NCI-H510A (cell line): ENCODE results near the gene BAIAP2.

Experiments used
- DNase-seq: peaks from one replicate; lab custom pipeline; 2025; lab: John Stamatoyannopoulos, UW

Gene BAIAP2

DNA sequence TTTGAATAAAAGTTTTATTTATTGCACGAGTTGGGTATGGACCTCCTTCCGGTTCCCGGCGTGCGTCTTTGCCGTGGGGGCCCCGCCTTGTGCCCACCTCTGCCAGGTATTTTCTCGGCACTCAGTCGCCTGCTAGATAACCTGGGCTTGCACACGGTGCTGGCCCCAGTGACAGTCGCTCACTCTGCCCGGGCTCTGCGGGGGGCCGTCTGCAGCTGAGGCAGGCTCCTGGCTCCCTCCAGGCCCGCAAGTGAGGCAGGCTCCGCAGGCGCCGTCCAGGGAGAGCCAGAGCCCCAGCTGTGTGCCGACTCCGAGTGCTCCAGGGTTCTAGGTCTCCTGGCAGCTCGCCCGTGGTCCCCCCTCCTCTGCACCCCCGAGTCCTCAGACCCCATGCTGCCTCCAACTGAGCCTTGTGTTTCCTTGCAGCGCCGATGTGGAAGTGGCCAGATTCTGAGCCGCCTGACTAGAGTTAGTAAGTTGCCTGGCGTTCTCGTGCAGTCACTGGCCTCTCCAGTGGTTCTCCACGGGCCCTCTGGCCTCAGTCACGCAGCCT is 75.6 kb downstream of the BAIAP2 start:
- DNase-seq = no peak

DNA sequence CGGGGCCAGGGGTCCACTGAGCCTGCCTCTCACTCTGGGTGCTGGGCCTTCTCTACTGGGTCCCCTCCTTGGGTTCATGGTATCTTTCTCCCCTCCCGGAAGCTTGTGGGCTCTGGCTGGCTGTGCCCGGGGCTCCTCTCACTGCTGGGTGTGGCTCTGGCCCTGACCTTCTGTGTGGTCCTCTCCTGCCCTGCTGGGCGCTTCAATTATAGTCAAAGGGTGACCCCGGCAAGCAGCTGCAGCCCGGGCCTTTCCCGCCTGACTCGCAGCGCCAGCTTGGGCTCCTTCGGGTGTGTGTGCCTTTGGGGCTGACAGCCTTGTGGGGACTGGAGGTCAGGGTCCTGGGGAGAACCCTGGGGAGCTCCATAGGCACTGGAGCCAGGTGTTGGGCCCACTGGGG is 76.1 kb downstream of the BAIAP2 start:
- DNase-seq = no peak

DNA sequence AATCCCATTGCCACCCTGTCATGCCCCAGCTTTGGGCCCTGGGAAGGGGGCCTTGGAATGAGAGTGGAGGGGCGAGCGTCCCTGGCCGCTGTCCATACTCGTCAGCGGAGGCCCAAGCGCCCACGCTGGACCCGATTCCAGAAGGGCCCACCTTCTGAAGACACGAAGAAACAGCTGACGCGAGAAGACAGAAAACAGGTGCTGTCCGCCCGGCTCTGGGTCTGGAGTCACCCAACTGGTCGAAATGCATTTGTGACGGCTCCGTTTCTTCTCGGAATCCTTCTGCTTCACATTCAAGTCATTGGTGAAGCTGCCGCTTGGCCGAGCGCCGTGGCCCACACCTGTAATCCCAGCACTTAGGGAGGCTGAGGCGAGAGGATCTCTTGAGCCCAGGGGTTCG is 77.5 kb downstream of the BAIAP2 start:
- DNase-seq = no peak

DNA sequence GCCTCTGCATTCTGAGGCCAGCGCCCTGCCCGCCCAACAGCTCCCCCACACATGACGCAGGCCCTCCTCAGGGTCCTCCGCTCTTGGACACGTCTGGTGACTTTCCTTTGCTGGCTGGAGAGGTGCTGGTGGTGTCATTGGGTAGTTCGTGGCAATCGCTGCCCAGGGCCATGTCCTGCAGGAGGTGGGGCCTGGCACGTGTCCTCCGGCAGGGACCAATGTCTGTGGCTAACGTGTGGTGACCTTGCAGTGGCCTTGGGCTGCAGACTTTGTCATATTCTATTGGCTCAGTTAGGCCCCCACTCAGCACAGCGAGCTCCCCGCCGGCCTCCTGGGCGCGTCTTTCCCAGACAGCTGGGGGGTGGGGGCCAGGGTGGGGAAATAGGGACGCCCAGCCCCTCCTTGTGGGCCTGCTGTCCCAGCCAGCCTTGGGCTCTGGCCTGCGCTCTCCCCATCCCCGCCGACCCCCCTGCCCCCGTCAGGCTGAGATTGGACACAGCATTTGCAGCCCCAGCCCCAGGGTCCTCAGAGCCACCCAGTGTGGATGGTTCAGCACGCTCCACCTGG is 78.3 kb downstream of the BAIAP2 start:
- DNase-seq = no peak

DNA sequence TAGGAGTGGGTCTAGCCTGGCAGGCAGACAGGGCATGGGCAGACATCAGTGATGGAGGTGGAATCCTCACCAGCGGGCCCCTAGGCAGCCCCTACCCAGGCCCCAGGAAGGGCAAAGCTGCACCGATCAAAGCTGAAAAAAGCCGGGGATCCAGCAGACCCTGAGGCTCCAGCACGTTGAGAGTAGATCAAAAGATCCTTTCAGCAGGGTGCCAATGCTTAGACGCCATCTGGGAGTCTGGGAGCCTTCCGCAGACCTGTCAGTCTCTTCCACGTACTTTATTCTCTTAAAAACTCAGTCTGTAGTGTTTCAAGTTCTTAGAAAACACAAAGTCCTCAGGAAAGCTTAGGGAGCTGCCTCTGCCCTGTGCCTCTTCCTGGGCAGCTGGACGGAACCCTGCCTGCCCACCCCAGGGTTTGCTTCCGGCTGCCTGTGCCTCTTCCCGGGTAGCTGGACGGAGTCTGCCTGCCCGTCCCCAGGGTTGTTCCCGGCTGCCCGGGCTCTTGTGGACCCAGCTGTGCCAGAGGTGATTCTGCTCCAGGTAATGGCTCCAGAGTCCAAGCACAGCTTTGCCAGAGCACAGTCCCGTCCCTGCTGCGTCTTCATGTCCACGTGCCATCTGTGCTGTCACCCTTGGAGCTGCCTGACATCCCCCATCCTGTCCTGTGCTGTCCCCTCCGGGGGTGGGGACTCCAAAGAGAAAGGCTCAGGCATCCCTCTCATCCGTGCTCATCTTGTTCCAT is 79.6 kb downstream of the BAIAP2 start:
- no peak for DNase-seq

DNA sequence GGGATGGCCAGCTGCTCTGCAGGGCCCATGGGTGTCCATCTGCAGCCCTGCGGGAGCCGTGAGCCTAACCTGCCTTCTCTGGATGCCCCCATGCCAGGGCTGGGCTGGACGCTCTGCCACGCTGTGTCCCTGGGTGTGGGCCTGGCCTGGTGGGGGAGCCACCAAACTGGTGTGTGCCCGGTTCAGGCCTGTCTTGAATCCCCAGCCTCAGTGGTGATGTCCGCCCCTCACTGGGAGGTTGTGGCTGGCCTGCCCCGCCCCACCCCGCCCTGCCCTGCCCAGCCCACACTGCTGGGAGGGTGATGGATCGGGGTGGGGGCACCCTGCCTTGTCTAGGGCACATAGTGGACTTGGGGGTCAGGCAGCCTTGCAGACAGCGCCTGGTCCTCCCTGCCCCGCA is 80.3 kb downstream of the BAIAP2 start:
- DNase-seq = no peak

DNA sequence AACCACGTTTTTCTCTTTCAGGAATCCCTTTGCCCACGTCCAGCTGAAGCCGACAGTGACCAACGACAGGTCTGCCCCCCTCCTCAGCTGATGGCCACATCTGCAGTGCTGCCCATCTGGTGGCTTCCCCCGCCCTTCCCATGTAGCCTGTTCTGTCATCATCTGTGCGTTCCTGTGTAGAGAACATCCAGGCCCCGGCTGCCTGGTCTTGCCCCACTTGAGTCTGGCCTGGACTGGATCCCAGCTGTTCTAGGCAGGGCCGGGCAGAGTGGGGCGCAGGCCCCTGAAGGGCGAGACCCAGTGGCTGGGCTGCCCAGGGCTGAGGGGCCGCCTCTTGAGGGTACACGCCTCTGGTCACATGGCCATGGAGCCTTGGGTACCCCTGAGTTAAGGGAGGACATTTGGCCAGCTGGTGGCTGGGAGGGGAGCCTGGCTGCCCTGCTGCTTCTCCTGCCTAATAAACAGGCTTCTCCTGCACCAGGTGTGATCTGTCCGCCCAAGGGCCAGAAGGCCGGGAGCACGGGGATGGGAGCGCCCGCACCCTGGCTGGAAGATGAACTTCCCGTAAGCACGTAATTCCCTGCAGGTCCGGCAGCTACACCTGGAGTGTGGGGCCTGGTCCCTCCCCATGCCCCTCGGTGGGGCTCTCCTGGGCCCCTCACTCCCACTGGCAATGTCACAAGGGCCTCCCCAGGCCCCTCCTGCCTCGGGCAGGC is 81.0 kb downstream of the BAIAP2 start:
- DNase-seq = no peak

DNA sequence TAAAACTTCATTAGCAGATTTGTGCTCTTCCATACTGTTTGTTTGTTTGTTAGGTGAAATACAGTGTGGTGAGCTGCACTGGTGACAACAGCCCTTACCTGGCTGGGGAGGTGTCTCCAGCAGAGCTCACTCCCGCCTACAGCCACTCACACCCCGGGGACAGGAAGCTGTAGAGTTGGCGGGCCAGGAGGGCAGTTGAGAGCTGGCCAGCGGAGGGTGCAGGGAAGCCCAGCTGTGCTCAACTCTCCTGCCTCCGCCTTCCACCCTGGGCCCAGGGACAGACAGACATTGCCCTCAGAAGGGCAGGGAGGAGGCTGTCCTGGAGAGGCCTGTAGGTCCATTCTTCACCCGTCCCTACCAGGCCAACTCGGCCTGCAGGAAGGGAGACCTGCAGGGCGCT is 81.8 kb downstream of the BAIAP2 start:
- DNase-seq = peak; percentile 32

DNA sequence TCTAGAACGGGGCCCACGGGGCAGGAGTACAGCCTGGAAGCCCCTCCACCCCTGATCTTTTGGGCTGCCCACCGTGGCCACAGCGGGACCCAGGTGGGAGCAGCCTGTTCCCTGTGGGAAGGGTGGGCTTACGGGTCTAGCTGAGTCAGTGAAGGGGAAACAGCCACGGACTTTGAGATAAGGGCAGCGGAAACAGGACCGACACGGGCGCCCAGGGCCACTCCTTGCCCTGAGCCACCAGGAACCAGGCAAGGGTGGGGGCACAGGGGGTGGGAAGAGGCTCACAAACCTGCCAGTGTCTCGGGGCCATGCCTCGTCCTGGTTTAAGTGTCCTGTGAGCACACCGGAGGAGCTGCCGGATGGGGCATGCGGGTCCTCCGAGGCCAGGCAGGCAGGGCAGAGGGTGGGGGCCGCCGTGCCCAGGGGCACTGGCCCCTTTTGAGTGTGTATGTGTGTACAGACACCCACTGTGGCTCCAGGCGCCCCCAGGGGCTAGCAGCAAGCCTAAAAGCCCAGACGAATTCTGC is 82.8 kb downstream of the BAIAP2 start:
- DNase-seq = no peak

DNA sequence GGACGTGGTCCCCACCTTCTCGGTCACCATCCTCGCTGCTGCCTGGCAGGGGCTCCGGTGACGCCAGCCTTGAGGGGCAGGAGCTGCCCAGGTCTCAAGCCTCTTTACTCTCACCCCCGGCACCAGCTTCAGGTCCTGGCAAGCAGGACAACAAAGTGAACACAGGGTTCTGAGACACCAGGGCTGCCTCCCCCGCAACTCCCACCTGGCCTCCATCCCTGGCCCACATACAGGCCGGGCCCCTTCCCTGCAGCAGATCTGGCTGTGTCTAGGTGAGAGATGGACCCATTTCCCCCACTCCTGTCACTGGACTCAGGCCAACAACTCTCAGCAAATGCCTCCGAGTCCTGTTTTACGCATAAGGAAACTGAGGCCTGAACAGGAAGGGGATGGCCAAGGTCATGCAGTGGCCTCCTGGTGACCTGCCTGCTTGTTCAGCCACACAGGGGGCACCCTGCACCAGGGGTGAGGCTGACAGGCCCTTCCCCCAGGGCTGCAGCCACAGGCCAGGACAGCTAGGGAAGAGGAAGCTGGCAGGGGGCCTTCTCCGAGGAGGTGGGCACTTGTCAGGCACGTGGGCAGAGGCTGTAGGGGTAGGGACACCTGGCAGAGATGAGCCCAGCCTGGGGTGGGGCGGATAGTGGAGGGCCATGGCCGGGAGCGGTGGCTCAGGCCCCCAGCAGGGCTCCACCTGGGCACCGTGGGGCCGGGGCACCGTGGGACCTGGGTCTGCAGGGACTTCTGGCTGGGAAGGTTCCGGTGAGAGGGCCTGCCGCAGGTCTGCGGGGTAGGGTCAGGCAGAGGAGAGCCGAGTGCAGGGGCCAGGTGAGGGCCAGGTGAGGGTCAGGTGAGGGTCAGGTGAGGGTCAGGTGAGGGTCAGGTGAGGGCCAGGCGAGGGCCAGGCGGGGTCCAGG is 83.6 kb downstream of the BAIAP2 start:
- no peak for DNase-seq

DNA sequence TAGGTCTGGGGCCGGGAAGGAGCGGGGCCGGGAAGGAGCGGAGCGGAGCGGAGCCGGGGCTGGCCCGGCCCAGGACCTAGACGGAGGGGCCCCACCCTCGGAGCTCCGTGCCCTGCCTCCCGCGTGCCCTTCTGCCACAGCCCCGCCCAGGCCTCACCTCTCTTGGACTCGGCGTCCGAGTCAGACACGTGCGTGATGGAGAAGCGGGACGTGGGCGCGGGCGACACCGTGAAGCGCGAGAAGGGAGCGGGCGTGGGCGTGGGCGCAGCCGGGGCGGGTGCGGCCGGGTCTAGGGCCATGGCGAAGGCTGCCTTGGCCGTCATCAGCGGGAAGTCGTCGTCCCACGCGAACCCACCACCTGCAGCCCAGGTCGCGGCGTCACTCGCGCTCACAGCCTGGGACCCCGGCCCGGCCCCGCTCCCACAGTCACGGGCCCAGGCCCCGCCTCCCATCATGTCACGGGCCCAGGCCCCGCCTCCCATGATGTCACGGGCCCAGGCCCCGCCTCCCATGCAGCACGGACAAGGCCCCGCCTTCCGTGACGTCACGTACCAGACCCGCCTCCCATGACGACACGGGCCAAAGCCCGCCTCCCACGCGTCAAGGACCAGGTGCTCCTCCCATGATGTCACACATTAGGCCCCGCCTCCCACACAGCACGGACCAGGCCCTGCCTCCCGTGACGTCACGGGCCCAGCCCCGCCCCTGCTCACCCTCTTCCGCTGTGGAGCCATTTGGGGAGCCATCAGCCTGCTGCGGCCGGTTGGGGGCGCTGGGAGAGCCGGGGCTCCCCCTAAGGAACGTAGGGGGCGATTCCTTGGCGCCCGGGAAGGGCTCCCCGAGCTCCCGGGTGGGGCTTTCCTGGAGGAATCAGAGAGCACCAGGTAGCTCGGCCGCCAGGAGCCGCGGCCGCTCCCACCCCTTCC is 84.5 kb downstream of the BAIAP2 start:
- DNase-seq = peak; percentile 64

DNA sequence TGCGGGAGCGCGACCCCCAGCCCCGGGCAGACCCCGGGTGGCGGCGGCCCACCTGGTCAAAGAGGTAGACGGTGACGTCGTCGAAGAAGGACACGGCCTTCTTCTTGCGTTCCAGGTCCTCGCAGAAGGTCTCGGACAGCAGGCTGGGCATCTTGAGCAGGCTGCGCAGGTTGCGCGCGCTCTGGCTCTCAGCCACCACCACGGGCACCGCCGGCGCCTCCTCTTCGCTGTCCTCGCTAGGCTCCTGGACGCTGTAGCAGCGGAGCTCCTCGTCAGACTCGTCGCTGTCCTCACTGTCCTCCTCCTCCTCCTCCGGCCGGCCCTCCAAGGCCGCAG is 85.2 kb downstream of the BAIAP2 start:
- DNase-seq = no peak

DNA sequence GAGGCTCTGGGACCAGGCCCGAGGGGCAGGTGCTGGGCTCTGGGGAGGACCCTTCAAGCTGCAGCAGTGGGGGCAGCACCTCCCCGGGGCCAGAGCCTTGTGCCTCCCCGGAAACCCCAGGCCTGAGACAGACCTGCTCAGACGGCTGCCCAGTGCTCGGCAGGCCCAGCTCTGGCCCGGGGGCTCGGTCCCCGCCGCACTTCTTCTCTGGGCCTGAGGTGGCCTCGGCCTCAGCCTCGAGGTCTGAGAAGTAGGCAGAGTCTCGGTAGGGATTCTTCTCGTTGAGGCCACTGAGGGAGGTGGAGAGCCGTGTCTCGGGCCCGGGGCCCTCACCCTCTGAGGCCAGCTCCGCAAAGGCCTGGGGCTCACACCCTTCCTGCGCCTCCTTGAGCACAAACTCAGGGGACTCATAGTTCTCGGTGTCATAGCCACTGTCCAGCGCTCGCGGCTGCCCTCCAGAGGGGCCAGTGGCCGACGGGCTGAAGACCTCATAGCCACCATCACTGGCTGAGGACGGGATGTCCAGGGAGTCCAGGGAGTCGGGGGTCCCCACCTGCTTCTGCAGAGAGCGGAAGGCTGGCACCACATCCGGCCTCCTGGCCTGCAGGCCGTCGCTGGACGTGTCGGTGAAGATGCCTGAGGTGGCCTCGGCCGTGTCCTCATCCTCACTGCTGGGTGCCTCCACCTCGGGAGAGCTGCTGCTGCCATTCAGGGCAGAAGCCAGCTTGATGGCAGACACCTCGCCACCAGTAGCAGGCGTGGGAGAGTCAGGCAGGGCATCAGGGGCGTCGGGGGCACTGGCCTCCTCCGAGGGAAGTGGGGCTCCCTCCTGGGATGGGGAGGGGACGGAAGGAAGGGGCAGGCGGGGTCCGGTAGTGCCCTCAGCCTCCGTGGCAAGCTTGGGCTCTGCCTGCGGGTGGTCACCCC is 86.0 kb downstream of the BAIAP2 start:
- no peak for DNase-seq

DNA sequence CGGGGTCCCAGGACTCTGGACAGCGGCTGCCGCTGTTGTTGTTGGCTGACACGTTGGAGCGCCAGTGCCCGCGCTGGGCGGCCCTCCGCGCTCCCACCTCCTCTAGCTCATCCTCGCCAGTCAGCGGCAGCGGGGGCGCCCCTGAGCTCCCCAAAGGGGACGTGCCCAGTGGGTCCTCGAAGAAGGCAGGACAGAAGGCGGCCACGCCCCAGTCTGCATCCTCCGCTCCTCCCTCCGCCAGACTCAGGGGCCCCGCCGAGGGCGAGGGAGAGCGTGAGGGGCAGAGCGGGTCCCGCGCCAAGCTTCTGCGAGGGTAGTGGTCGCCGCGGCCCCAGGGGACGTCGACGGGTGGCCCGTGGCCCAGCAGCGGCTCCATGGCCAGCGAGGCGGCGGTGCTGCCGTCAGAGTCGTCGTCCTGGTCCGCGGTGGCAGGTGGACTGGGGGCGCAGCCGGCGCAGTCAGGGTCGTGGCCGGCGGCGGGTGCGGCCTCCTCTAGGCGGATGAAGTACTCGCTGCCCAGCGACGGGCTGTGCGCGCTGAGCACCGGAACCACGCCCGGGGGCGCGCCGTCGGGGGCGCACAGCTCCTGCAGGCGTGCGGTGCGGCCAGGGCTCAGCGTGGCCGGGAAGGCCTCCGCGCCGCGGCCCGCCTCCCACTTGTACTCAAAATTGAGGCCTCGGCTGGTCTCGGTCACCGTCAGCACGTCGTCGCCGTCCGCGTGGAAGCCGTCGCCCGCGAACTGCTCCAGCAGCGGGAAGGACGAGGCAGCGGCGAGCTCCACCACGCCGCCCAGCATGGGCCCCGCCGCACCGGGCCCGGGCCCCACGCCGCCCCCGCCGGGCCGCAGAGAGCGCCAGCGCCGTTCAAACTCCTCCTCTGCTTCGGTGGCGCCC is 87.1 kb downstream of the BAIAP2 start:
- DNase-seq = no peak

DNA sequence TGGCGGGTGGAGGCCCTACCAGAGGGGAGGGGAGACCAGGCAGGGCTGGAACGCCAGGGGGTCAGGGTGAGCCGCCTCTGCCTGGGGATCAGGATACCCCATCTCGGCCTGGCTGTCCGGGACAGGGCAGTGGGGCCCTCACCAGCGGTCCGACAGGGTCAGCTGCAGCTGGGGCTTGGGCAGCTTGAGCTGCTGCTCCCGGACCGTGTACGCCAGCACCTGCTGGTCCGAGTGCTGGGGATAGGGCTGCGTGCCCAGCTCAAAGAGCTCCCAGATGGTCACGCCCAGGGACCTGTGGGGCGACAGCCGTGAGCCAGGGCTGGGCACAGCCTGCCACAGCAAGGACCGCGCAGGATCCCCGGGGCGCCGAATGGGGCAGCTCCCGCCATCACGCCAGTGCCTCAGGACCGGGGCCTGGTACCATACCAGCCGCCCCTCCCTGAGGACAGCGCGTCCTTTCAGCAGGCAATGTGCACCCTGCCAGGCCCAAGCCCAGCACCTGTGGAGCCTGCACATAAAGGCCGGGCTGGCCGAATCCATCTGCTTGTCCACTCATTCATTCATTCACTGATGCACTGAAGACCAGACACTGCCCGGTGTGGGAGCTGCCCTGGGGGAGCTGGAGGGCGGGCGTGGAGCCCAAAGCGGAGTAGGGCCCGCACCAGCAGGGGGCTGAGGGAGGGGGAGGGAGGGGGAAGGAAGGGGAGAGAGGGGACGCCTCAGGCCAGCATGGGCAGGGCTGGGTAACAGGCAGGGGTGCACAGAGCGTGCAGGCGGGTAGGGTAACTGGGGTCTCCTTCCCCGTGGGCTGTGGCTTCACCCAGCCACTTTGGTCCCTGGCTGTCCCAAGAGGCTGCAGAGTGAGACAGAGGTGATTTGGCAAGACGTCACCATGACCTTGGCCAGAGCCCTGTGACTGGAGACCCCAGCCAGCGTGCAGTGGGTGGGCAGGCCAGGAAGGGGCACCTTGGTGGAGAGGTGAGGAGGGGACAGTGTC is 88.4 kb downstream of the BAIAP2 start:
- no peak for DNase-seq

DNA sequence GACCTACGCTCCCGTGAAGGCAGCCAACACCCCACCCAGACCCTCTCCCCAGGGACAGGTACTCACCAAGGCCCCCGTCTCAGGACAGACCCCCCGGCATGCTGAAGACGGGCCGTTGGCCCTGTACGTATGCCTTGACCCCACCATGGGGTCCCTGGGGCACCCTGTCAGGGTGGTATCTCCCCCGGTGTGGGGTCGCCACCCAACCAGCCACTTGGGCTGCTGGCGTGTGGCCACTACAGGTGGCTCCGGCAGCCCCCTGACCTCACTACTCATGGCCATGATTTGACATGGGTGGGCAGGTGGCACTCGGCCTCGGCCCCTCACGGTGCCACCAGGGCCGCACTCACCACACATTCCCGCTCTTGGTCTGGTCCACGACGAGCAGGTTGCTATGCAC is 89.4 kb downstream of the BAIAP2 start:
- no peak for DNase-seq

DNA sequence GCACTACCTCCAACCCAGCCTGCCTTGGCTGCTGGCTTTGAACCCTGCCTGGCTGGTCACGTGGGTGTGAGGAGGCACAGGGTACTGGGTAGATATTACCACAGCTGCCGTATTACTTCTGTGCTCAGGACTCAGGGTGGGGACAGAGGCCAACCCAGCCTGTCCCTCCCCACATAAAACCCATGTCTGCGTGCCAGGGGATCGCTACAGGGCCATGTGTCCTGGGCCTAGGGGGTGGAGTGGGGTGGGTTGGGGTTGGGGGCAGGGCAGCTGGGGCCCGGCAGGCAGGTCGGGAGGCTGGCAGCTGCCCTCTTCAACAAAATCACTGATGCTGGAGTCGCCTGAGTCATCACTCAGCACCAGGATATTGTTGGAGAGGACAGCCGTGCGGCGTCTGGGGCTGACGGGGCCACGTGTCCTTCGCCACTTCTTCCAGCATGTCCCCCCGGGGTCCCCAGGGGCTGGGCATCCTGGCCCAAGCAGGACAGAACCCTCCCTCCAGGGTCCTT is 90.7 kb downstream of the BAIAP2 start:
- peak; percentile 54 for DNase-seq
